Spleen (tissue), 11 donors: ENCODE measurements around the gene RARA. TPM values are rescaled to one million over a fixed set of nuclear protein-coding genes. Genes with fewer than 3 reads are reported as not detected.
A peak's percentile ranks its signal among the peaks of the same experiment; 100 is the strongest.
"Not testable (repeated sequence)": the region's sequence is repeated elsewhere in the genome, so short reads cannot be mapped to it uniquely, and the experiment has no call there.

Experiments used
- DNase-seq: peaks from one replicate; pipeline ENCODE4 v3.0.0-alpha.2; 2020
- H3K27ac ChIP-seq, 8 donors: fragments of 200-600 bp; sonication (generic) in 7 of 8; 1 replicate in 4 of 8; 2 replicates in 4 of 8; pipeline versions ENCODE4 v1.5.0 to v1.8.0; 2016 to 2021; ENCODE audit warnings: inconsistent platforms in 4 of 8, mild to moderate bottlenecking in 4 of 8, moderate library complexity in 1 of 8
- H3K27me3 ChIP-seq, 7 donors: fragments of 200-600 bp; sonication (generic) in 6 of 7; replicated peaks in 1 of 7; 1 replicate in 4 of 7; 2 replicates in 3 of 7; pipeline versions ENCODE4 v1.5.0 to v1.8.0; 2016 to 2021; ENCODE audit warnings: inconsistent platforms in 3 of 7, mild to moderate bottlenecking in 1 of 7
- H3K36me3 ChIP-seq, 6 donors: fragments of 200-600 bp; sonication (generic) in 5 of 6; 1 replicate in 4 of 6; 2 replicates in 2 of 6; pipeline versions ENCODE4 v1.5.0 to v1.8.0; 2016 to 2021; ENCODE audit warnings: inconsistent platforms in 2 of 6
- H3K4me1 ChIP-seq, 6 donors: fragments of 200-600 bp; sonication (generic) in 5 of 6; 1 replicate in 3 of 6; 2 replicates in 3 of 6; pipeline versions ENCODE4 v1.5.0 to v1.8.0; 2016 to 2021; ENCODE audit warnings: inconsistent platforms in 3 of 6
- H3K4me3 ChIP-seq, 8 donors: fragments of 200-600 bp; sonication (generic) in 7 of 8; 1 replicate in 4 of 8; 2 replicates in 4 of 8; pipeline versions ENCODE4 v1.5.0 to v1.8.0; 2016 to 2021; ENCODE audit warnings: inconsistent platforms in 4 of 8, mild to moderate bottlenecking in 4 of 8, moderate library complexity in 2 of 8
- H3K9me3 ChIP-seq, 8 donors: fragments of 200-600 bp; sonication (generic) in 7 of 8; 1 replicate in 4 of 8; 2 replicates in 4 of 8; pipeline versions ENCODE4 v1.5.0 to v1.8.0; 2016 to 2021; ENCODE audit warnings: inconsistent platforms in 4 of 8
- POLR2A ChIP-seq, 3 donors: fragments of 450-650 bp; IDR thresholded peaks; one replicate each; pipeline ENCODE4 v1.5.1; 2017; ENCODE audit warnings: antibody characterized with exemption in 3 of 3, mild to moderate bottlenecking in 1 of 3
- POLR2AphosphoS5 ChIP-seq, 3 donors: sonication (generic); formaldehyde crosslinking; IDR thresholded peaks; one replicate each; pipeline ENCODE4 v1.5.1; 2017; ENCODE audit warnings: antibody characterized with exemption in 3 of 3
- WGBS, 5 donors: extraction: QIAGEN DNeasy Blood & Tissue Kit in 3 of 5; methylation state at CpG; one replicate each; pipeline versions ENCODE4 v1.1.5 to v1.1.7; 2013 to 2018; 5-methylcytosine and 5-hydroxymethylcytosine counted together
- intact Hi-C: fragments of 100-400 bp; cut with DNase I; formaldehyde crosslinking; loops from one replicate; pipeline ENCODE4 v1.15.0; 2023; ENCODE audit warnings: low total_unique reads
- polyA plus RNA-seq, 3 donors: library from polyadenylated mRNA; stranded (reverse); fragments of 200-250 nt; gene quantifications; one replicate each; pipeline ENCODE4 v1.2.1, GENCODE V29; 2013
- total RNA-seq, 7 donors: library from RNA; depleted of rRNA in 3 of 7; stranded (reverse); fragments of >200 nt in 3 of 7; fragmentation: NEBNext Ultra II Directional in 4 of 7; extraction: Animal tissue kit (Norgen Biotek cat#: 25700) in 4 of 7; gene quantifications; one replicate each; pipeline versions ENCODE4 v1.1.0 to v1.2.1, GENCODE V29; 2016 to 2021
- TF ChIP-seq, protein P1 (sequence below), 11 experiments: fragments of 200-600 bp in 7 of 11; fragments of 450-650 bp in 4 of 11; sonication (generic) in 4 of 11; IDR thresholded peaks in 8 of 11; conservative IDR thresholded peaks in 3 of 11; 1 replicate in 7 of 11; 2 replicates in 4 of 11; pipeline versions ENCODE4 v1.4.0 to v1.8.0; 2016 to 2021; ENCODE audit warnings: antibody characterized with exemption in 11 of 11, inconsistent platforms in 4 of 11, mild to moderate bottlenecking in 1 of 11
- donor health status: healthy with polysubstance abuse.
- donor health status: DM: no; HTN: no; CAD: no; lungs with moderate emphysema.
- donor health status: DM: no; HTN: no; CAD: no.
- donor health status: Bipolar disorder and iron deficiency.
- donor health status: healthy.
- donor health status: DM: no; HTN: no; CAD: no.
- donor health status: DM: yes; HTN: yes; CAD: no.

The RARA gene
- total and polyA plus RNA-seq, 10 donors, result 13.3 to 95.1 (median 58.9) TPM

GRCh38 chr17:40364906-40365305, 55.9 kb downstream of the RARA start:
- Histone ChIP-seq H3K4me1 (peaks cover 4 to 38% (median 19%) of the 10 kb centered on the region in 6 donors), H3K27me3 (peaks cover 0 to 40% (median 6%) of the 10 kb centered on the region in 7 donors), H3K27ac (peak overlapping the region in 7 of 8 donors; percentile 69 to 84 (median 79)), H3K4me3 (peak overlapping the region in 3 of 8 donors; percentile 57 to 78 (median 61)), H3K36me3 (no peaks in the 10 kb centered on the region), H3K9me3 (no peaks in the 10 kb centered on the region)
- WGBS, 5 donors, result 76 to 89% (median 81%) methylated on average over 9 of the region's 9 CpGs
- no peak for DNase-seq
- intact Hi-C loops, result loop anchor here (5.0 kb wide), 1 partner anchor 52 kb away; the partner anchor contains the start of gene TOP2A
- TF ChIP-seq, protein P1, sequence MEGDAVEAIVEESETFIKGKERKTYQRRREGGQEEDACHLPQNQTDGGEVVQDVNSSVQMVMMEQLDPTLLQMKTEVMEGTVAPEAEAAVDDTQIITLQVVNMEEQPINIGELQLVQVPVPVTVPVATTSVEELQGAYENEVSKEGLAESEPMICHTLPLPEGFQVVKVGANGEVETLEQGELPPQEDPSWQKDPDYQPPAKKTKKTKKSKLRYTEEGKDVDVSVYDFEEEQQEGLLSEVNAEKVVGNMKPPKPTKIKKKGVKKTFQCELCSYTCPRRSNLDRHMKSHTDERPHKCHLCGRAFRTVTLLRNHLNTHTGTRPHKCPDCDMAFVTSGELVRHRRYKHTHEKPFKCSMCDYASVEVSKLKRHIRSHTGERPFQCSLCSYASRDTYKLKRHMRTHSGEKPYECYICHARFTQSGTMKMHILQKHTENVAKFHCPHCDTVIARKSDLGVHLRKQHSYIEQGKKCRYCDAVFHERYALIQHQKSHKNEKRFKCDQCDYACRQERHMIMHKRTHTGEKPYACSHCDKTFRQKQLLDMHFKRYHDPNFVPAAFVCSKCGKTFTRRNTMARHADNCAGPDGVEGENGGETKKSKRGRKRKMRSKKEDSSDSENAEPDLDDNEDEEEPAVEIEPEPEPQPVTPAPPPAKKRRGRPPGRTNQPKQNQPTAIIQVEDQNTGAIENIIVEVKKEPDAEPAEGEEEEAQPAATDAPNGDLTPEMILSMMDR (IDR thresholded peaks at IDR 0.05 in 8 of 11, conservative IDR thresholded peaks at IDR 0.05 in 3 of 11), result no peak
- TF ChIP-seq POLR2A (IDR thresholded peaks at IDR 0.05), result no peak
- no peak for TF ChIP-seq POLR2AphosphoS5 (IDR thresholded peaks at IDR 0.05)

DNA sequence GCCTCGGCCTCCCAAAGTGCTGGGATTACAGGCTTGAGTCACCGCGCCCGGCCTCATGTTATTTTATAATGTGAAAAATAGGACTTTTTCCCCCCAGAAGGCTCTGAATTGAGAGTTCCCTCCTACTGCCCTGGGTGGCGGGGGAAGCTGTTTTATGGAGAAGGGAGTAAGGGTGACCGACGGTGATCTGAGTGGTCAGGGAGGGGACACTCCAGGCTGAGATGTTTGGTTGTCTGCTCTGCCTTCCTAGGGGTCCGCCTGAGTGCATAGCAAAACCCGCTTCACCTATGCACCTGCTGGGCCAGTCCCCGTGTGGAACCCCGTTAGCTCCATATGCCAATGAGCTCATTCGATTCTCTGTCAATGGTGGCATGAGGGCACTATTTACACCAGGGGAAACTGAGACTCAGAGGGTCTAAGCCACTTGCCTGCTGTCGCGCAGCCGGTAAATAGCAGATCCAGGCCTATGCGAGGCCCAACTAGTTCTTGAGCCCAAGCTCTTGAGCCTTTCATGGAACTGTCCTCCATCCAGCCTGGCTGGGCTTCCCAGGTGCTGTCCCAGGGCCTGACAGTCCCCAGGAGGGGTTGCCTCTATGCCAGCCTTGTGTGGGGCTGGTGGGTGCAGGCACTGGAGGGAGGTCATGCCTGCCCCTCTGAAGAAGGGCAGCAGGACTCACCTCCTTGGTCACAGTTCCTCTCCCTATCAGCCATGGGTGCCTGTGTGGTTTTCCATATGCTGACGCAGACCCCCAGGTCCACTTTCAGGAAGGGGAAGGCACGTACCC, 57.3 kb downstream of the RARA start:
- peaks cover 0 to 34% (median 6%) of the 10 kb centered on the region in 7 donors for H3K27me3 ChIP-seq
- H3K36me3 ChIP-seq, result no peaks in the 10 kb centered on the region
- no peak overlapping the region for H3K4me3 ChIP-seq
- intact Hi-C loops, result no loop called here
- DNase-seq, result no peak
- H3K27ac ChIP-seq, result no peak overlapping the region
- TF ChIP-seq POLR2AphosphoS5 (IDR thresholded peaks at IDR 0.05) (no peak), POLR2A (IDR thresholded peaks at IDR 0.05) (no peak)
- TF ChIP-seq, protein P1 (IDR thresholded peaks at IDR 0.05 in 8 of 11, conservative IDR thresholded peaks at IDR 0.05 in 3 of 11), result no peak
- H3K4me1 ChIP-seq, result peaks cover 4 to 41% (median 19%) of the 10 kb centered on the region in 6 donors
- H3K9me3 ChIP-seq, result no peaks in the 10 kb centered on the region
- 89 to 95% (median 91%) methylated on average over 13 to 18 of the region's 18 CpGs for WGBS, 5 donors

DNA sequence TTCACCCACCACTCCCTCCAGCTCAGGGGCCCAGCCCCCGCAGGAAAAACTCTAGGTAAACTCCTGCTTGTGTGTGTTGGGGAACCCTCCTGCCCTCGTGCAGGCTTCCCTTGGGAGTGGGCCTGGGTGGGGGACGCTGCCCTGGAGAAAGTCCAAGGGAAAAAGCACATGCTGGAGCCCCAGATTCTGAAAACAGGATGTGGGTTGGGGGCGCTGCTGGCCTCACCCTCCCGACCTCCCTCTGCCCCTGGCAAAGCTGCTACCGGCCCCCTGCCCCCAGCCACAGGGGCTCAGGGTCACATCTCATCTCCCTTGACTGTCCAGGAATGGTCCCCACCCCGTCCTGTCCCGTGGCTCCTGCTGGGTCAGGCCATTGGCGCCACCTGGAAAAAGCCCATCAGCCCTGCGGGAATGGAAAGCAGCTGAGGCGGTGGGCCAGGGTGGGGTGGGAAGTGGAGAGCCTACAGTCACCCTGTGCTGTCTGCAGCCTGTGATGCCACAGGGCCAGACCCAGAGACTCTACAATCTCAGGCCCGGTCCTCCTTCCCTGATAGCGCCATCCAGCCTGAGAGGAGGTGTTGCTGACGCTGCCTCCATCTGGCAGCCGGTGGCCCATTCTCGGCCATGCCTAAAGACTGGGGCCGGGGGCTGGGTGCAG, 58.0 kb downstream of the RARA start:
- intact Hi-C loops, result no loop called here
- no peak overlapping the region for H3K27ac ChIP-seq
- WGBS, 5 donors, result 31 to 75% (median 71%) methylated on average over 7 to 17 of the region's 17 CpGs
- TF ChIP-seq POLR2AphosphoS5 (IDR thresholded peaks at IDR 0.05) (no peak), POLR2A (IDR thresholded peaks at IDR 0.05) (no peak)
- TF ChIP-seq, protein P1 (IDR thresholded peaks at IDR 0.05 in 8 of 11, conservative IDR thresholded peaks at IDR 0.05 in 3 of 11), result no peak
- peak; percentile 58 for DNase-seq
- no peak overlapping the region for H3K4me3 ChIP-seq
- no peaks in the 10 kb centered on the region for H3K36me3 ChIP-seq
- no peaks in the 10 kb centered on the region for H3K9me3 ChIP-seq
- H3K27me3 ChIP-seq, result peaks cover 0 to 27% (median 6%) of the 10 kb centered on the region in 7 donors
- peaks cover 4 to 37% (median 16%) of the 10 kb centered on the region in 6 donors for H3K4me1 ChIP-seq

- H3K27ac ChIP-seq, H3K4me3 ChIP-seq, DNase-seq, H3K36me3 ChIP-seq, intact Hi-C loops, H3K9me3 ChIP-seq: not testable (repeated sequence)
- WGBS, 5 donors, result 92 to 97% (median 96%) methylated on average over 8 to 9 of the region's 9 CpGs
- peaks cover 0 to 20% (median 6%) of the 10 kb centered on the region in 7 donors for H3K27me3 ChIP-seq
- peaks cover 4 to 30% (median 9%) of the 10 kb centered on the region in 6 donors for H3K4me1 ChIP-seq
Measured at GRCh38 chr17:40367728-40368127, 58.7 kb downstream of the RARA start.
